ENCODE results near the gene GHSR.

Gene GHSR, protein sequence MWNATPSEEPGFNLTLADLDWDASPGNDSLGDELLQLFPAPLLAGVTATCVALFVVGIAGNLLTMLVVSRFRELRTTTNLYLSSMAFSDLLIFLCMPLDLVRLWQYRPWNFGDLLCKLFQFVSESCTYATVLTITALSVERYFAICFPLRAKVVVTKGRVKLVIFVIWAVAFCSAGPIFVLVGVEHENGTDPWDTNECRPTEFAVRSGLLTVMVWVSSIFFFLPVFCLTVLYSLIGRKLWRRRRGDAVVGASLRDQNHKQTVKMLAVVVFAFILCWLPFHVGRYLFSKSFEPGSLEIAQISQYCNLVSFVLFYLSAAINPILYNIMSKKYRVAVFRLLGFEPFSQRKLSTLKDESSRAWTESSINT

DNA sequence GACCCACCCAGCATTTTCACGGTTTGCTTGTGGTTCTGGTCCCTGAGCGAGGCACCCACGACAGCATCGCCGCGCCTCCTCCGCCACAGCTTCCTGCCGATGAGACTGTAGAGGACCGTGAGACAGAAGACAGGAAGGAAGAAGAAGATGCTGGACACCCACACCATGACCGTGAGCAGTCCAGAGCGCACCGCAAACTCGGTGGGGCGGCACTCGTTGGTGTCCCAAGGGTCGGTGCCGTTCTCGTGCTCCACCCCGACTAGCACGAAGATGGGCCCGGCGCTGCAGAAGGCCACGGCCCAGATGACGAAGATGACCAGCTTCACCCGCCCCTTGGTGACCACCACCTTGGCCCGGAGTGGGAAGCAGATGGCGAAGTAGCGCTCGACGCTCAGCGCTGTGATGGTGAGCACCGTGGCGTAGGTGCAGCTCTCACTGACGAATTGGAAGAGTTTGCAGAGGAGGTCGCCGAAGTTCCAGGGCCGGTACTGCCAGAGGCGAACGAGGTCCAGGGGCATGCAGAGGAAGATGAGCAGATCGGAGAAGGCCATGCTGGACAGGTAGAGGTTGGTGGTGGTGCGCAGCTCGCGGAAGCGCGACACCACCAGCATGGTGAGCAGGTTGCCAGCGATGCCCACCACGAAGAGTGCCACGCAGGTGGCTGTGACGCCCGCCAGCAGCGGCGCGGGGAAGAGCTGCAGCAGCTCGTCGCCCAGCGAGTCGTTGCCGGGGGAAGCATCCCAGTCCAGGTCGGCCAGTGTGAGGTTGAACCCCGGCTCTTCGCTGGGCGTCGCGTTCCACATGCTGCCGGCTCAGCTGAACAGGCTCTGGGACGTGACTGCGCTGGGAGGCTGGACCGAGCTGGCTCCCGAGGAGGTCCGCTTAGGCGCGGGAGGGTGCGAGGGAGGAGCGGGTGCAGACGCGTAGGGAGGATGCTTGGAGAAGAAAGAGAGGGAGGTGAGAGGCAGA lies at the start of gene GHSR:
TSS of gene GHSR (minus strand) at position 846 of the 969 bp plus-strand sequence. CDS start at position 803, 43 bp downstream.
- no peak for DNase-seq

DNA sequence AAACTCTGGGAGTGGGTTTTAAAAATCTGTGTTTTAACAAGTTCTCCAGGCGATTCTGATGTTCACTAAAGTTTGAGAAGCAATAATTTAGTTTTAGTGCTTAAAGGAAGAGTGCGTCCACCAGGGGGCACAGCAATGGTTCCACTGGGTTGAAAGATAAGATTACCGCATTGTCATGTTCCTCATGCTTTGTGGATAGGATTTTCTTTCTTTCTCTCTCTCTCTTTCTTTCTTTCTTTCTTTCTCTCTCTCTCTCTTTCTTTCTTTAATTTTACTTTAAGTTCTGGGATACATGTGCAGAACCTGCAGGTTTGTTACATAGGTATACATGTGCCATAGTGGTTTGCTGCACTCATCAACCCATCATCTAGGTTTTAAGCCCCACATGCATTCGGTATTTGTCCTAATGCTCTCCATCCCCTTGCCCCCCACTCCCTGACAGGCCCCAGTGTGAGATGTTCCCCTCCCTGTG lies 42.0 kb upstream of the GHSR start:
- peak; percentile 60 for DNase-seq

GRCh38 chr3:172478116-172478515 lies 29.9 kb upstream of the GHSR start:
- no peak for DNase-seq

DNA sequence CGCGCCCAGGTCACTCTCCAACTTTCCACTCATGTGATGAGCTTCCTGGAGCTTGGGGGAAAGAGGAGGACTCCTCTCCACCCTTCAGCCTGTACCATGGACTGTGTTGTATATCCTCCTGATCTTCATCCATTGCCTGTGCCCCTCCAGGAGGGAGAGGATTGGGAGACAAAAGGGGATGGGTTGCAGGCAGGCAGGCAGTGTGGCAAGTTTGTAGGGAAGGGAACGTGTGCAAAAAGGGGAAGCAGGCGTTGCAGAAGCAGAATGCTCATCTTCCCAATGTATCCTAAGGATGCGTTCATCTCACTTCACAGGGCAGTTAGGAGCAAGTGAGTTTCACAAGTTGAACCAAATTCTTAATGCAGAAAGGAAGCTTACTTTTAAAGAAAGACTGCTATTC lies 28.1 kb upstream of the GHSR start:
- DNase-seq, result no peak

DNA sequence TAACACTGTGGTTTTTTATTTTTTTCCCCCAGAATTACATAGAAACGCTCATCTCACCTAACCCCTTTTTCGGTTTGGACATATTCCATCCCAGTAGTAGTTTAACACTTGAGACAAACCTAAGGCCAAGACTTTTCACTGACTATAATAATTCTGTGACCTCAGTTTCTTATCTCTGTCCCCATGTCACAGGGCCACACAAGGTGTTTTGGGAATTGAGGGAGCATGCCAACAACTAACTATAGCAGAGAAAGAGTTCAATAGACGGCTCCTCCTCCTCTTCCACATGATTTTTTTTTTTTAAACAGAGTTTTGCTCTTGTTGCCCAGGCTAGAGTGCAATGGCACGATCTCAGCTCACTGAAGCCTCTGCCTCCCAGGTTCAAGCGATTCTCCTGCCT lies 27.4 kb upstream of the GHSR start:
- DNase-seq, result no peak

- no peak for DNase-seq
These were observed 23.6 kb upstream of the GHSR start for GRCh38 chr3:172471903-172472302.

DNA sequence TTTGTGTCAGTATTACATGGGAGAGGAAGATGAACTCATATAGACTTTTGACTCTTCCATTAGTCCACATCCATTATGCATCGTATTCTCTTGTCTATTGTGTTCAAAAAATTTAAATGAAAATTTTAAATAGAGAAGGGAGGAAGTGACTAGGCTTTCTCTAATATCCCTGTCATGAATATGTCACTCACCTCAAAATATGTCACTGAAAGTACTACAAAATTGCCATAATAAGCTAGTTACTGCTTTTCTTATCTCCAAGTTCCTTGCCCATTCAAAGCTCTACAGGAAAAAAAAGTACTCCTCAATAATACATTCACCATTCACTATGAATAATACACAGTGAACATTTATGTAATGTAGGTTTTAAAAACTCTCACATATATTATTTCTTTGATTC lies 22.3 kb upstream of the GHSR start:
- DNase-seq, result no peak

GRCh38 chr3:172467170-172467824 lies 19.0 kb upstream of the GHSR start:
- peak; percentile 85 for DNase-seq

GRCh38 chr3:172466553-172467130 lies 18.4 kb upstream of the GHSR start:
- DNase-seq, result peak; percentile 3

GRCh38 chr3:172465281-172465680 lies 17.0 kb upstream of the GHSR start:
- DNase-seq, result no peak

- DNase-seq, result no peak
These were observed 16.1 kb upstream of the GHSR start for GRCh38 chr3:172464306-172464705.

GRCh38 chr3:172461530-172462138 lies 13.4 kb upstream of the GHSR start:
- DNase-seq, result no peak

DNA sequence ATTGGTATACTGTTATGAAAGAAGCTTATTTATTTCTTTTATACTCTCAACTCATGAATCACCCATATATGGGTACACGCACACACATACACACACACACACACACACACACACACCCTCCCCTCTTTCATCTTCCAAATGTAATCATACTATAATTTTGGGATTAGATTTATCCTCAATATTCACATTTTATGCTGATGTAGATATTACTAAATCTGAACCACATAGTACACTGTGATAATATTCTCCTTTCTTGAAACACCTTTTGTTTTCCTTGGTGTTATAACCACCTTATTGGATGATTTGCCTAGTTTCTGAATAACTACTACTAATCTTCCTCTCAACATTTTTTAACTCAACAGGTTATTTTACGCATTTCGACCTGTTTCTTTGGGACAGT lies 8.1 kb upstream of the GHSR start:
- DNase-seq, result no peak

GRCh38 chr3:172454180-172454579 lies 5.9 kb upstream of the GHSR start:
- no peak for DNase-seq

DNA sequence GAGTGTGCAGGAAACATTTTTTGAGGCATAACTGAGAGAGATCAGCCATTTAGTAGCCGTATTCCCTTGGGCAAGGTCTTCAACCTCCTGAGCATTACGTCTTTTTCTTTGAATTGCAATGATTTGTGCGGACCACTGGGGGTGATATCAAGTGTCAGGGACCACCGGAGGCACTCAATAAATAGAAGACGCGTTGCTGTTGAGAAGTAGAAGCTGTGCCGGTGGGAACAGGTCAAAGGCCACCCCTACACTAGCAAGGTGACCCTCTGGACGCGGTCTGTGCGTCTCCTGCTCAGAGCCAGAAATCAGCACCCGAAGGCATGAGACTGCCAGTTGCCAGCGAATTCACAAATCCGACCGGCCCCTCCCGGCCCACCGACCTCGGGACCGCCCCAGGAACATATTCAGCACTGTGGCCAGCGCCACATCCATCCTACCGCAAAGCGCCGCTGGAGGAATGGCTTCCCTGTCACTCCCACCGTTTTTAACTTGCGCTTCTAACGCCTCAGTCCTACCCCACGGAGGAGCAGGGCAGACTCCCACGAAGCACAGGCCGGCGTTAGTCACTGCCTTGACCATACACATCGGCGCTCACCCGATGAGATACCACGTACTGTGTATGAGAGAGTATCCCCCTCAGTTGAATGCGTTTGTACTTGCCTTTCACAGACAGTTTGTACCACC lies 1.4 kb upstream of the GHSR start:
- no peak for DNase-seq

DNA sequence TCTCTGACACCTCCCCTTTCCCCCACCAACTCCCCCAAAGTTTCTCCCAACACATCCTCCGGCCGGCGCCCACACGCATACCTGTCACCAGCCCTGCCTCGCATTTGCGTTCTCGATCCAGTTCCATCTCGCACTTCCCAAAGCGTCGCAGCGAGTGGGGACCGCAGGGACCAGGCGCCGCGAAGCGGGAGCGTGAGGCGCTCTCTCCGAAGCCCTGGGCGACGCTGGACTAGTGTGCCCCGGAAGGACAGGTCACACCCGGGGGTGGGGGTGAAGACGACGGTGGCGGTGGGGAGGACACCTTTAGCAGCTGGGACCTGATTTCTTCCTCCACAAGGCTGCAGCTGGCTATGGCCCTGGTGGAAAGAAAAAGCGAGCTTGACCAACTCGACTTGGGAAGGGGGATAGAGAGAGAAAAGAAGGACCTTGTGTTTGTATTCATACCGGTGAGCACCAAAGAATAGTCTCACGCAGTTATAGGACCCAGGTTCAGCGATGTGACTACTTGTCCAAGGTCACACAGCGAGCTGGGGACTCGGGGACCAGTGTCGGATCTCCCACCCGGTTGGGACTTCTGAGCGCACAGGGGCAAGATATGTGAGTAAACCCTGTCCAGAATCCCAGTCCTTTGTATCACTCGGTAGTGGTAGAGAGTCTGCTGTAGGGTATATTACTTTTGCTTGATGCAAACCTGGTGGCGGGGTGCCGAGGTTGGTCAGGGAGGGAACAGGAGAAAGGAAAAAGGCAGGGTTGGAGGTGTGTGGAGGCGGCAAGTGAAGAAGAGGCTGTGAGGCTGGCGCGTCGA lies 607 bp upstream of the GHSR start:
- DNase-seq, result no peak

DNA sequence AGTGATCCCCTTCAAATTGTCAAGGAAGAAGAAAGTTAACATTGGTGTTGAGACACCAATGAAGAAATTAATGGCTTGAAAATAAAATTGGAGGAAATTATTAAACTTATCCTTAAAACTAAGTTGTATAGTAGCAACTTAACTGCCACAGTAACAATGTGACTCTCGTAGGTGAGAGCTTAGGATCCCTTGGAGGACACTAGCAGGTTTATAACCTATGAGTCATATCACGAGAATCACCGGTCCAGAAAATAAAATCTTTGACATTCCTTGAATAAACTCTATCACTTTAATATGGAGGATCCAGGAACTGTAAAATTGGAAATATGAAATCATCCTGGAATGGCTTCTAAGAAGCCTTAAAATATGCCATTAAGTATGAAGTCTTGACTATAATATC lies 2.1 kb downstream of the GHSR start:
- no peak for DNase-seq

GRCh38 chr3:172444821-172445220 lies 3.4 kb downstream of the GHSR start:
- DNase-seq, result no peak

DNA sequence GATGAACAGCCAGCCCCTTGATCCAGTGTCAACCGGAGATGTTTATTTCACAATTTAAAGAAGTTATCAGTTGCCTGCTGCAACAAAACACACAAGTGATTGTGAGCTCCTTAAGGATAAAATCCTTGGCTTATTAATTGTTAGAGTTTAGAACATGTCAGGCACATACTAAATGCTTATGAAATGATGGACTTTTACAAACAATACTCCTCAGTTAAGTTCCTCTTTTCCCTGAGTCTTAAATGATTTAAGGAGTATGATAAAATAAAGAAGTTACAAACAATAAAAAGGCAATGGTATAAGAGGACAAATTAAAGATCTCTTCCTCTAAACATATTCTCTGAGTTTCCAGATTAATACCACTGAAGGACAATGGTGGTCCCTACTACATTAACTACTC lies 5.7 kb downstream of the GHSR start:
- DNase-seq, result no peak

- no peak for DNase-seq
These were observed 6.7 kb downstream of the GHSR start for GRCh38 chr3:172441581-172441980.

DNA sequence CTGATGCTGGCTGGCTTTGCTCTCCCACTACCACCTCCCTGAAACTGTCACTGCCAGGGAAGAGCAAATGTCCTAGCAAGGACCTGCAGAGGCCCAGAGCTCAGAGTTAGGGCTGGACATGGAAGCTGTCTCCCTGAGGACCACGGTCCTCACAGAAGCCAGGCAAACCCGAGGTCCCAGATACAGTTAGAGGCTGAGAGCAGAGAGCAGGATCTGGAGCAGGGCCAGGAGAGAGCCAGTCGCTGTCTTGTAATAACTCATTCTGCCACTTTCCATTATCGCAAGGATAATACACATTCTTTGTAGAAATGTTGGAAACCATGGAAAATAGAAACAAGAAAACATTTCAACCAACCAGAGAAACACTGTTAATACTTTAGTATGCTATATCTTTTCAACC lies 10.1 kb downstream of the GHSR start:
- DNase-seq, result no peak

All from NCI-H226 (cell line).